Stimulated activated CD4-positive, alpha-beta T cell treated with anti-CD3 and anti-CD28 coated beads, Interleukin-1b, Interleukin-23, amount 100 ng/mL, for 4 hours (primary cell): ENCODE measurements around the gene RAB3B.
"Not testable (repeated sequence)": the region's sequence is repeated elsewhere in the genome, so short reads cannot be mapped to it uniquely, and the experiment has no call there.

Experiments used
- DNase-seq, 2 donors: peaks; one replicate each; pipeline ENCODE4 v3.0.0-alpha.2; 2020; ENCODE audit warnings: low read depth in 2 of 2

The RAB3B gene

GRCh38 chr1:51990478-51990965 lies at the start of gene RAB3B:
TSS of gene RAB3B (minus strand) at chr1:51990700. CDS start at chr1:51977117, 13,583 bp downstream.
- DNase-seq: peak; percentile 81 to 88

- DNase-seq: no peak
These were observed 47.4 kb upstream of the RAB3B start for GRCh38 chr1:52037909-52038308.

GRCh38 chr1:52037402-52037814 lies 46.9 kb upstream of the RAB3B start:
- DNase-seq: no peak

- DNase-seq: no peak
These were observed 43.5 kb upstream of the RAB3B start for GRCh38 chr1:52034050-52034384.

GRCh38 chr1:52033190-52034049 lies 42.9 kb upstream of the RAB3B start, which contains the start of gene KTI12:
TSS of gene KTI12 (minus strand) at chr1:52033810. CDS start at chr1:52033761, 49 bp downstream.
- DNase-seq: peak; percentile 69 to 71

- DNase-seq: peak in 1 of 2 donors; percentile 3
These were observed 42.3 kb upstream of the RAB3B start for GRCh38 chr1:52032785-52033131.

GRCh38 chr1:52032124-52032784 lies 41.8 kb upstream of the RAB3B start:
- no peak for DNase-seq

- DNase-seq: not testable (repeated sequence)
These were observed 38.3 kb upstream of the RAB3B start for GRCh38 chr1:52028839-52029238.

- DNase-seq: no peak
These were observed 37.8 kb upstream of the RAB3B start for GRCh38 chr1:52028328-52028727.

GRCh38 chr1:52026278-52026677 lies 35.8 kb upstream of the RAB3B start:
- no peak for DNase-seq

GRCh38 chr1:52022133-52022532 lies 31.6 kb upstream of the RAB3B start:
- no peak for DNase-seq

- no peak for DNase-seq
These were observed 17.7 kb upstream of the RAB3B start for GRCh38 chr1:52008071-52008809.

GRCh38 chr1:52007215-52008002 lies 16.9 kb upstream of the RAB3B start:
- no peak for DNase-seq

GRCh38 chr1:52006081-52006553 lies 15.6 kb upstream of the RAB3B start:
- not testable (repeated sequence) for DNase-seq

- DNase-seq: not testable (repeated sequence)
These were observed 15.0 kb upstream of the RAB3B start for GRCh38 chr1:52005548-52005947.

- DNase-seq: no peak
These were observed 13.4 kb upstream of the RAB3B start for GRCh38 chr1:52003877-52004276.

GRCh38 chr1:52002038-52002917 lies 11.8 kb upstream of the RAB3B start:
- DNase-seq: peak in 1 of 2 donors; percentile 75

GRCh38 chr1:51998701-51999100 lies 8.2 kb upstream of the RAB3B start:
- no peak for DNase-seq

GRCh38 chr1:51997974-51998382 lies 7.5 kb upstream of the RAB3B start:
- no peak for DNase-seq
